HUES48 (cell line): ENCODE data around the gene DEPDC7.
"Not testable (repeated sequence)": the region's sequence is repeated elsewhere in the genome, so short reads cannot be mapped to it uniquely, and the experiment has no call there.

Source experiments
- H3K27ac ChIP-seq: one replicate; pipeline ENCODE4 v1.7.0; 2013; ENCODE audit warnings: low read depth, low read length, inconsistent platforms
- H3K27me3 ChIP-seq: 2 replicates; pipeline ENCODE4 v1.6.1; 2013; ENCODE audit warnings: mild to moderate bottlenecking, low read length; ENCODE audit not compliant: control insufficient read depth, insufficient read depth
- H3K36me3 ChIP-seq: 2 replicates; pipeline ENCODE4 v1.6.1; 2013; ENCODE audit warnings: low read length; ENCODE audit not compliant: control insufficient read depth, insufficient read depth
- H3K4me1 ChIP-seq: 2 replicates; pipeline ENCODE4 v1.6.1; 2013; ENCODE audit warnings: mild to moderate bottlenecking, low read length; ENCODE audit not compliant: control insufficient read depth, insufficient read depth
- H3K4me3 ChIP-seq: 2 replicates; pipeline ENCODE4 v1.5.1; 2013; ENCODE audit warnings: mild to moderate bottlenecking, low read depth, low read length
- H3K9ac ChIP-seq: 2 replicates; pipeline ENCODE4 v1.6.1; 2013; ENCODE audit warnings: mild to moderate bottlenecking, low read depth, low read length, moderate library complexity
- H3K9me3 ChIP-seq: 2 replicates; pipeline ENCODE4 v1.6.1; 2013; ENCODE audit warnings: low read length; ENCODE audit not compliant: control insufficient read depth, insufficient read depth

DEPDC7 gene

GRCh38 chr11:33015621-33016551 is at the start of gene DEPDC7:
TSS of gene DEPDC7 (plus strand) at chr11:33015878. CDS start at chr11:33015956, 78 bp downstream.
- H3K4me3 ChIP-seq, result peak within 1 kb of the TSS; percentile 52
- no peaks in the 10 kb centered on the region for H3K36me3 ChIP-seq
- peaks cover 16% of the 10 kb centered on the region for H3K27me3 ChIP-seq
- peak within 1 kb of the TSS; percentile 15 for H3K27ac ChIP-seq
- H3K9ac ChIP-seq, result no peak within 1 kb of the TSS; the same call in 1 of the 2 replicates
- peaks cover 18% of the 10 kb centered on the region for H3K4me1 ChIP-seq
- H3K9me3 ChIP-seq, result no peaks in the 10 kb centered on the region

- Histone ChIP-seq H3K36me3 (peaks cover 99% of the 10 kb centered on the region), H3K9ac (no peak overlapping the region), H3K4me1 (no peaks in the 10 kb centered on the region), H3K4me3 (no peak overlapping the region), H3K27me3 (no peaks in the 10 kb centered on the region), H3K27ac (no peak overlapping the region), H3K9me3 (no peaks in the 10 kb centered on the region)
Observed at GRCh38 chr11:32968541-32968940, 47.1 kb upstream of the DEPDC7 start.

GRCh38 chr11:32972233-32972632 is 43.4 kb upstream of the DEPDC7 start:
- not testable (repeated sequence) for H3K4me3 ChIP-seq, H3K9me3 ChIP-seq, H3K27me3 ChIP-seq, H3K9ac ChIP-seq, H3K4me1 ChIP-seq, H3K27ac ChIP-seq
- peaks cover 99% of the 10 kb centered on the region for H3K36me3 ChIP-seq

- Histone ChIP-seq H3K27ac (no peak overlapping the region), H3K9ac (no peak overlapping the region), H3K9me3 (no peaks in the 10 kb centered on the region), H3K4me3 (no peak overlapping the region), H3K27me3 (no peaks in the 10 kb centered on the region), H3K36me3 (peaks cover 99% of the 10 kb centered on the region), H3K4me1 (no peaks in the 10 kb centered on the region)
Observed at GRCh38 chr11:32972781-32973180, 42.9 kb upstream of the DEPDC7 start.

GRCh38 chr11:32982626-32983025 is 33.1 kb upstream of the DEPDC7 start:
- Histone ChIP-seq H3K27me3 (no peaks in the 10 kb centered on the region), H3K36me3 (peaks cover 26% of the 10 kb centered on the region), H3K9me3 (no peaks in the 10 kb centered on the region)

GRCh38 chr11:32983506-32983905 is 32.2 kb upstream of the DEPDC7 start:
- Histone ChIP-seq H3K27me3 (no peaks in the 10 kb centered on the region), H3K36me3 (peaks cover 17% of the 10 kb centered on the region), H3K4me1 (no peaks in the 10 kb centered on the region), H3K4me3 (no peak overlapping the region), H3K27ac (no peak overlapping the region), H3K9me3 (no peaks in the 10 kb centered on the region), H3K9ac (no peak overlapping the region)

More at GRCh38 chr11:32982626-32983025, 33.1 kb upstream of the DEPDC7 start:
- no peak overlapping the region for H3K4me3 ChIP-seq
- no peak overlapping the region for H3K27ac ChIP-seq
- H3K9ac ChIP-seq, result no peak overlapping the region
- no peaks in the 10 kb centered on the region for H3K4me1 ChIP-seq

GRCh38 chr11:32985600-32985999 is 30.1 kb upstream of the DEPDC7 start:
- no peaks in the 10 kb centered on the region for H3K27me3 ChIP-seq
- H3K36me3 ChIP-seq, result no peaks in the 10 kb centered on the region
- H3K4me3 ChIP-seq, result no peak overlapping the region
- no peaks in the 10 kb centered on the region for H3K9me3 ChIP-seq
- no peaks in the 10 kb centered on the region for H3K4me1 ChIP-seq
- H3K9ac ChIP-seq, result no peak overlapping the region
- no peak overlapping the region for H3K27ac ChIP-seq

- H3K4me1 ChIP-seq, result no peaks in the 10 kb centered on the region
Observed at GRCh38 chr11:32987851-32988250, 27.8 kb upstream of the DEPDC7 start.

GRCh38 chr11:32990481-32990880 is 25.2 kb upstream of the DEPDC7 start:
- Histone ChIP-seq H3K9me3 (no peaks in the 10 kb centered on the region), H3K27ac (no peak overlapping the region), H3K4me3 (no peak overlapping the region), H3K27me3 (no peaks in the 10 kb centered on the region), H3K36me3 (no peaks in the 10 kb centered on the region), H3K9ac (no peak overlapping the region), H3K4me1 (no peaks in the 10 kb centered on the region)

More at GRCh38 chr11:32987851-32988250, 27.8 kb upstream of the DEPDC7 start:
- H3K4me3 ChIP-seq, result no peak overlapping the region
- no peaks in the 10 kb centered on the region for H3K27me3 ChIP-seq
- H3K36me3 ChIP-seq, result no peaks in the 10 kb centered on the region
- no peak overlapping the region for H3K27ac ChIP-seq
- H3K9ac ChIP-seq, result no peak overlapping the region
- H3K9me3 ChIP-seq, result no peaks in the 10 kb centered on the region

- Histone ChIP-seq H3K9ac (no peak overlapping the region), H3K27me3 (no peaks in the 10 kb centered on the region), H3K36me3 (no peaks in the 10 kb centered on the region), H3K9me3 (no peaks in the 10 kb centered on the region), H3K27ac (no peak overlapping the region), H3K4me1 (no peaks in the 10 kb centered on the region), H3K4me3 (no peak overlapping the region)
Observed at GRCh38 chr11:32991427-32991826, 24.3 kb upstream of the DEPDC7 start.

- Histone ChIP-seq H3K4me3 (no peak overlapping the region), H3K27me3 (no peaks in the 10 kb centered on the region), H3K4me1 (no peaks in the 10 kb centered on the region), H3K9me3 (no peaks in the 10 kb centered on the region), H3K27ac (no peak overlapping the region), H3K9ac (no peak overlapping the region), H3K36me3 (no peaks in the 10 kb centered on the region)
Observed at GRCh38 chr11:32991898-32992297, 23.8 kb upstream of the DEPDC7 start.
